OCI-LY1 (cell line): ENCODE measurements around the gene RALB.

Experiments used
- H2AFZ ChIP-seq: fragments of 200-600 bp; sonication (generic), shearing (Covaris generic); 2 replicates; pipeline ENCODE4 v1.6.0; 2014; ENCODE audit warnings: antibody characterized with exemption, mild to moderate bottlenecking, low read length
- H3F3A ChIP-seq: fragments of 200-600 bp; sonication (generic), shearing (Covaris generic); 2 replicates; pipeline ENCODE4 v1.6.0; 2014; ENCODE audit warnings: mild to moderate bottlenecking, antibody characterized with exemption, low read length, moderate library complexity; ENCODE audit not compliant: insufficient read depth
- H3K27ac ChIP-seq: fragments of 200-600 bp; sonication (generic); 2 replicates; pipeline ENCODE4 v1.5.1; 2014; ENCODE audit warnings: low read length, mixed run types, mild to moderate bottlenecking, low read depth; ENCODE audit not compliant: poor library complexity, severe bottlenecking
- H3K27me3 ChIP-seq: fragments of 200-600 bp; sonication (generic); 2 replicates; pipeline ENCODE4 v1.6.0; 2014; ENCODE audit warnings: antibody characterized with exemption, mild to moderate bottlenecking, low read length, moderate library complexity; ENCODE audit not compliant: insufficient read depth
- H3K36me3 ChIP-seq: fragments of 200-600 bp; sonication (generic); 2 replicates; pipeline ENCODE4 v1.6.1; 2014; ENCODE audit warnings: mild to moderate bottlenecking, antibody characterized with exemption, low read length, moderate library complexity, mixed read lengths; ENCODE audit not compliant: insufficient read depth
- H3K4me1 ChIP-seq: fragments of 200-600 bp; sonication (generic); 2 replicates; pipeline ENCODE4 v1.5.1; 2014; ENCODE audit warnings: mild to moderate bottlenecking, low read length, moderate library complexity; ENCODE audit not compliant: insufficient read depth, severe bottlenecking
- H3K4me2 ChIP-seq: fragments of 200-600 bp; sonication (generic), shearing (Covaris generic); 2 replicates; pipeline ENCODE4 v1.6.1; 2014; ENCODE audit warnings: low read length
- H3K4me3 ChIP-seq: fragments of 200-600 bp; sonication (generic); 2 replicates; pipeline ENCODE4 v1.5.1; 2014; ENCODE audit warnings: low read length, low read depth, mild to moderate bottlenecking, mixed read lengths; ENCODE audit not compliant: poor library complexity, severe bottlenecking
- H3K79me2 ChIP-seq: fragments of 200-600 bp; shearing (Covaris generic); 2 replicates; pipeline ENCODE4 v1.6.1; 2016; ENCODE audit warnings: mixed run types, low read length, mixed read lengths; ENCODE audit not compliant: insufficient read depth
- H3K9ac ChIP-seq: fragments of 200-600 bp; sonication (generic), shearing (Covaris generic); 2 replicates; pipeline ENCODE4 v1.6.1; 2014; ENCODE audit warnings: mild to moderate bottlenecking, low read length, mixed read lengths
- H3K9me2 ChIP-seq: fragments of 200-600 bp; sonication (generic), shearing (Covaris generic); 2 replicates; pipeline ENCODE4 v1.6.1; 2014; ENCODE audit warnings: low read depth, mild to moderate bottlenecking, low read length, mixed read lengths
- H3K9me3 ChIP-seq: fragments of 200-600 bp; shearing (Covaris generic); 2 replicates; pipeline ENCODE4 v1.6.1; 2014; ENCODE audit warnings: low read length, mixed read lengths
- H4K20me1 ChIP-seq: fragments of 200-600 bp; sonication (generic), shearing (Covaris generic); 2 replicates; pipeline ENCODE4 v1.6.0; 2016; ENCODE audit warnings: mild to moderate bottlenecking, low read length; ENCODE audit not compliant: insufficient read depth
- EZH2 ChIP-seq: fragments of 200-600 bp; sonication (generic), shearing (Covaris generic); IDR thresholded peaks from 2 replicates; pipeline ENCODE4 v1.8.0; 2017; ENCODE audit warnings: borderline replicate concordance, mixed run types, mild to moderate bottlenecking, antibody characterized with exemption, low read length, moderate library complexity, mixed read lengths
- TF ChIP-seq, protein P1 (sequence below): fragments of 200-600 bp; sonication (generic), shearing (Covaris generic); IDR thresholded peaks from 2 replicates; pipeline ENCODE4 v1.5.1; 2017; ENCODE audit warnings: mild to moderate bottlenecking, antibody characterized with exemption, low read length, moderate library complexity, mixed read lengths

Gene RALB

GRCh38 chr2:120243875-120244553 lies 8.6 kb upstream of the RALB start:
- Histone ChIP-seq H3K27me3 (no peaks in the 10 kb centered on the region), H3K79me2 (no peaks in the 10 kb centered on the region), H3K9me3 (no peaks in the 10 kb centered on the region), H3K9ac (no peak overlapping the region), H3K4me1 (no peaks in the 10 kb centered on the region), H3K4me3 (no peak overlapping the region), H3K36me3 (no peaks in the 10 kb centered on the region), H3K27ac (no peak overlapping the region), H3K9me2 (no peaks in the 10 kb centered on the region), H2AFZ (no peak overlapping the region), H3K4me2 (no peak overlapping the region), H4K20me1 (no peaks in the 10 kb centered on the region), H3F3A (no peaks in the 10 kb centered on the region)
- no peak for TF ChIP-seq EZH2
- TF ChIP-seq, protein P1, sequence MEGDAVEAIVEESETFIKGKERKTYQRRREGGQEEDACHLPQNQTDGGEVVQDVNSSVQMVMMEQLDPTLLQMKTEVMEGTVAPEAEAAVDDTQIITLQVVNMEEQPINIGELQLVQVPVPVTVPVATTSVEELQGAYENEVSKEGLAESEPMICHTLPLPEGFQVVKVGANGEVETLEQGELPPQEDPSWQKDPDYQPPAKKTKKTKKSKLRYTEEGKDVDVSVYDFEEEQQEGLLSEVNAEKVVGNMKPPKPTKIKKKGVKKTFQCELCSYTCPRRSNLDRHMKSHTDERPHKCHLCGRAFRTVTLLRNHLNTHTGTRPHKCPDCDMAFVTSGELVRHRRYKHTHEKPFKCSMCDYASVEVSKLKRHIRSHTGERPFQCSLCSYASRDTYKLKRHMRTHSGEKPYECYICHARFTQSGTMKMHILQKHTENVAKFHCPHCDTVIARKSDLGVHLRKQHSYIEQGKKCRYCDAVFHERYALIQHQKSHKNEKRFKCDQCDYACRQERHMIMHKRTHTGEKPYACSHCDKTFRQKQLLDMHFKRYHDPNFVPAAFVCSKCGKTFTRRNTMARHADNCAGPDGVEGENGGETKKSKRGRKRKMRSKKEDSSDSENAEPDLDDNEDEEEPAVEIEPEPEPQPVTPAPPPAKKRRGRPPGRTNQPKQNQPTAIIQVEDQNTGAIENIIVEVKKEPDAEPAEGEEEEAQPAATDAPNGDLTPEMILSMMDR = no peak

GRCh38 chr2:120244656-120245519 lies 7.8 kb upstream of the RALB start:
- no peak for TF ChIP-seq EZH2

DNA sequence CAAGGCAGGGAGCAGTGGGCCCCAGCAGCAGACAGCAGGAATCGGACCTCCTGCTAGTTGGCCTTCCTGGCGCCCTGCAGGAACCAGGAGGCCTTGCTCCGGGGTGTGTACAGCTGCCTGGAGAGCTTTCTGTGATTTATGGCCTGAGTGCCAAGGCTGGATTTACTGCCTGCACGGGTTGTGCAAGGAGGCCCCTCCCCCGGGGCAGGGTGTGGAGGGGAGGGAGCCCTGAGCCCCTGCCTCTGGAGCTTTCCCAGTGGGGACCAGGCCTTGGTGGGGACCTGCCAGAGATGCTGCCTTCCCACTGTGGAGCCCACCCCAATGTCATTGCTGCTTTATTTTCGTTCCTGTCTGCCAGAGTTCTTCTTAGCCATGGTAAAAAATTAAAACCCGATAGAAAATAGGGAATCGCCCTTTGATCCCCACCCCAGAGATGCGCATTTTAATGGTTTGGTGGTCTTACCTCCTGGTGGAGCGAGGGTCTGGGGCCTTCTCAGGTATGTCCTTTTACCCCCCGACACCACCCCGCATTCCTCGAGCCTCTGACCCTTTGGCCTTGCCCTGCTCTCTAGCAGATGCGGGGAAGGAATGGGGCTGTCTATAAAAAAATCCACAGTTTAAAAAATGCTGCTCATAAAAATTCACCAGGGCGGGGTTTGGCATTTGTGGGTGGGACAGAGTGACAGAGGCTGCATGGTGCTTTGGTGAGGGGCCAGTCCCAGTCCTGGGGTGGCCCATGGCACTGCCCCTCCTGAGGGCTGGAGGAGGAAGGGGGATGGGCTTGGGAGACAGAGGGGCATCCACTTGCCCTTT lies 6.9 kb upstream of the RALB start:
- H3K79me2 ChIP-seq = no peaks in the 10 kb centered on the region
- TF ChIP-seq EZH2 = no peak
- TF ChIP-seq, protein P1 = no peak
- H3K9ac ChIP-seq = no peak overlapping the region
- H3K27ac ChIP-seq = no peak overlapping the region
- H3F3A ChIP-seq = no peaks in the 10 kb centered on the region
- H3K36me3 ChIP-seq = no peaks in the 10 kb centered on the region
- H3K4me3 ChIP-seq = no peak overlapping the region
- H3K4me1 ChIP-seq = no peaks in the 10 kb centered on the region
- H3K9me2 ChIP-seq = no peaks in the 10 kb centered on the region
- H3K4me2 ChIP-seq = no peak overlapping the region
- H3K9me3 ChIP-seq = no peaks in the 10 kb centered on the region
- H3K27me3 ChIP-seq = no peaks in the 10 kb centered on the region; the same call in 1 of the 2 replicates
- no peaks in the 10 kb centered on the region for H4K20me1 ChIP-seq
- no peak overlapping the region for H2AFZ ChIP-seq

More at GRCh38 chr2:120244656-120245519, 7.8 kb upstream of the RALB start:
- Histone ChIP-seq H3K79me2 (no peaks in the 10 kb centered on the region), H3K4me3 (no peak overlapping the region), H3K9ac (no peak overlapping the region), H2AFZ (no peak overlapping the region), H3K27me3 (no peaks in the 10 kb centered on the region; the same call in 1 of the 2 replicates), H4K20me1 (no peaks in the 10 kb centered on the region), H3K36me3 (no peaks in the 10 kb centered on the region), H3K27ac (no peak overlapping the region), H3K4me1 (no peaks in the 10 kb centered on the region), H3K9me2 (no peaks in the 10 kb centered on the region), H3F3A (no peaks in the 10 kb centered on the region), H3K4me2 (no peak overlapping the region), H3K9me3 (no peaks in the 10 kb centered on the region)
